Keratinocyte (primary cell): Measurements from ENCODE around the gene PITPNM3.

ENCODE experiments used
- EZH2 ChIP-seq: IDR thresholded peaks from one replicate; pipeline ENCODE4 v1.6.1; 2012; ENCODE audit warnings: inconsistent platforms, mild to moderate bottlenecking, low read length, moderate library complexity
- TF ChIP-seq, protein P1 (sequence below), 3 experiments: IDR thresholded peaks in 1 of 3; conservative IDR thresholded peaks in 1 of 3; optimal IDR thresholded peaks in 1 of 3; 2 replicates in 2 of 3; 3 replicates in 1 of 3; pipeline versions ENCODE3 to v1.5.1; 2011; ENCODE audit warnings: low read length in 3 of 3, mild to moderate bottlenecking in 3 of 3, moderate library complexity in 2 of 3, control low read depth in 1 of 3, inconsistent platforms in 1 of 3; ENCODE audit not compliant: insufficient read depth in 2 of 3; ENCODE audit errors: extremely low read depth in 1 of 3

DNA sequence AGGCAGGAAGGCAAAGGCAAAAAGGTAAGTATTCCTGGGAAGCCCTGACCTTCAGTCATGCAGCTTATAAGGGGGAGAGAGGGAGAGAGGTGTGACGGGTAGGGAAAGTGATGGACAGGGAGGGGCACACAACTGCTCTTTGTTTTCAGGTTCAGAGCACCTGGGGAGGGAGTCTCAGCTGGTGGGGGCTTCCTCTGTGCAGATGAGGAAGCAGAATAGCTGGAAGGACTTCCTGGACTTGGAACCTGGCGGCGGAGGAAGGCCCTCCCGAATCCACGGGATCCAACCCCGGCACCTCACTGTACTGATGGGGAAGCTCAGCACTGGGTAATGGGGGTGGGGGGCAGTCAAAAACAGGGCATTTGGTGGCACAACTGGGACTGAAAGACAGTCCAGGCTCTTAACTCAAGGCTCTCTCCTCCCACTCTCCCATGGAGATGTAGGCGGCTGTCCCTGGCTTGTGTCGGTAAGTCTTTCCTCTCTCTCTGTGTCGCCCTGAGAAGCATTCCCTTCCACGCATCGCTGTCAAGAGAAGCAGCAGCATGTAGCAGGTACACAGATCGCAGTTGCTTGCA is 11.9 kb upstream of the PITPNM3 start:
- TF ChIP-seq, protein P1, sequence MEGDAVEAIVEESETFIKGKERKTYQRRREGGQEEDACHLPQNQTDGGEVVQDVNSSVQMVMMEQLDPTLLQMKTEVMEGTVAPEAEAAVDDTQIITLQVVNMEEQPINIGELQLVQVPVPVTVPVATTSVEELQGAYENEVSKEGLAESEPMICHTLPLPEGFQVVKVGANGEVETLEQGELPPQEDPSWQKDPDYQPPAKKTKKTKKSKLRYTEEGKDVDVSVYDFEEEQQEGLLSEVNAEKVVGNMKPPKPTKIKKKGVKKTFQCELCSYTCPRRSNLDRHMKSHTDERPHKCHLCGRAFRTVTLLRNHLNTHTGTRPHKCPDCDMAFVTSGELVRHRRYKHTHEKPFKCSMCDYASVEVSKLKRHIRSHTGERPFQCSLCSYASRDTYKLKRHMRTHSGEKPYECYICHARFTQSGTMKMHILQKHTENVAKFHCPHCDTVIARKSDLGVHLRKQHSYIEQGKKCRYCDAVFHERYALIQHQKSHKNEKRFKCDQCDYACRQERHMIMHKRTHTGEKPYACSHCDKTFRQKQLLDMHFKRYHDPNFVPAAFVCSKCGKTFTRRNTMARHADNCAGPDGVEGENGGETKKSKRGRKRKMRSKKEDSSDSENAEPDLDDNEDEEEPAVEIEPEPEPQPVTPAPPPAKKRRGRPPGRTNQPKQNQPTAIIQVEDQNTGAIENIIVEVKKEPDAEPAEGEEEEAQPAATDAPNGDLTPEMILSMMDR (optimal IDR thresholded peaks at IDR 0.05 in 1 of 3, IDR thresholded peaks at IDR 0.05 in 1 of 3, conservative IDR thresholded peaks at IDR 0.05 in 1 of 3; ENCODE audit: extremely low read depth in 1 of 3, insufficient read depth in 2 of 3, low read length in 3 of 3): no peak
- TF ChIP-seq EZH2: no peak
